RWPE2 (cell line): ENCODE data around the gene GPR15.

Experiments used
- ATAC-seq: fragments of 200-7000 bp; cut with Tn5 transposase; 3 replicates; pipeline ENCODE4 v1.9.1; 2021; ENCODE audit warnings: low read depth
- DNase-seq: peaks from one replicate; pipeline ENCODE4 v3.0.0-alpha.2; 2020; ENCODE audit warnings: low spot score
- H3K27ac ChIP-seq: fragments of 450-650 bp; 2 replicates; pipeline ENCODE4 v1.5.1; 2017; ENCODE audit warnings: mild to moderate bottlenecking; ENCODE audit not compliant: poor library complexity, severe bottlenecking
- H3K27me3 ChIP-seq: fragments of 250-450 bp; sonication (Bioruptor Pico); 2 replicates; pipeline ENCODE4 v1.5.1; 2021; ENCODE audit warnings: mild to moderate bottlenecking, moderate library complexity; ENCODE audit not compliant: insufficient read depth, poor library complexity, severe bottlenecking
- H3K36me3 ChIP-seq: fragments of 250-450 bp; sonication (Bioruptor Pico); 2 replicates; pipeline ENCODE4 v1.5.1; 2020; ENCODE audit warnings: low read depth, mild to moderate bottlenecking, moderate library complexity
- H3K4me1 ChIP-seq: fragments of 250-450 bp; sonication (Bioruptor Pico); 2 replicates; pipeline ENCODE4 v1.5.1; 2021; ENCODE audit warnings: mild to moderate bottlenecking, moderate library complexity; ENCODE audit not compliant: insufficient read depth, poor library complexity, severe bottlenecking
- H3K4me3 ChIP-seq: fragments of 250-450 bp; sonication (Bioruptor Pico); 2 replicates; pipeline ENCODE4 v1.5.1; 2021; ENCODE audit warnings: mild to moderate bottlenecking, moderate library complexity; ENCODE audit not compliant: severe bottlenecking
- H3K9me3 ChIP-seq: fragments of 250-450 bp; sonication (Bioruptor Pico); 2 replicates; pipeline ENCODE4 v1.5.1; 2021; ENCODE audit warnings: mild to moderate bottlenecking, moderate library complexity; ENCODE audit not compliant: severe bottlenecking
- CTCF ChIP-seq: fragments of 450-650 bp; IDR thresholded peaks from one replicate; pipeline ENCODE4 v1.5.1; 2017; ENCODE audit warnings: mild to moderate bottlenecking, moderate library complexity; ENCODE audit not compliant: poor library complexity, severe bottlenecking

GPR15 gene

GRCh38 chr3:98550833-98551232 is 19.1 kb downstream of the GPR15 start:
- H3K4me1 ChIP-seq = no peaks in the 10 kb centered on the region
- H3K9me3 ChIP-seq = no peaks in the 10 kb centered on the region
- ATAC-seq (no peak), DNase-seq (no peak)
- no peaks in the 10 kb centered on the region for H3K36me3 ChIP-seq
- no peaks in the 10 kb centered on the region for H3K27me3 ChIP-seq
- H3K27ac ChIP-seq = no peak overlapping the region
- no peak overlapping the region for H3K4me3 ChIP-seq
- TF ChIP-seq CTCF = no peak

- Histone ChIP-seq H3K27ac (no peak overlapping the region), H3K4me1 (no peaks in the 10 kb centered on the region), H3K4me3 (no peak overlapping the region), H3K9me3 (no peaks in the 10 kb centered on the region), H3K36me3 (no peaks in the 10 kb centered on the region), H3K27me3 (no peaks in the 10 kb centered on the region)
- ATAC-seq (no peak), DNase-seq (no peak)
- no peak for TF ChIP-seq CTCF
These were observed 19.5 kb downstream of the GPR15 start for GRCh38 chr3:98551236-98551635.

- Histone ChIP-seq H3K4me3 (no peak overlapping the region), H3K4me1 (no peaks in the 10 kb centered on the region), H3K27ac (no peak overlapping the region), H3K27me3 (no peaks in the 10 kb centered on the region), H3K36me3 (no peaks in the 10 kb centered on the region), H3K9me3 (no peaks in the 10 kb centered on the region)
- no peak for DNase-seq
- no peak for ATAC-seq
- no peak for TF ChIP-seq CTCF
These were observed 20.0 kb downstream of the GPR15 start for GRCh38 chr3:98551754-98552153.

- TF ChIP-seq CTCF = no peak
- ATAC-seq = no peak
- no peaks in the 10 kb centered on the region for H3K9me3 ChIP-seq
- H3K4me1 ChIP-seq = no peaks in the 10 kb centered on the region
- no peaks in the 10 kb centered on the region for H3K27me3 ChIP-seq
- no peak for DNase-seq
- H3K4me3 ChIP-seq = no peak overlapping the region
- H3K27ac ChIP-seq = no peak overlapping the region
- no peaks in the 10 kb centered on the region for H3K36me3 ChIP-seq
These were observed 20.6 kb downstream of the GPR15 start for GRCh38 chr3:98552232-98553020.

- Histone ChIP-seq H3K4me3 (no peak overlapping the region), H3K27me3 (no peaks in the 10 kb centered on the region), H3K36me3 (no peaks in the 10 kb centered on the region), H3K4me1 (no peaks in the 10 kb centered on the region), H3K9me3 (no peaks in the 10 kb centered on the region), H3K27ac (no peak overlapping the region)
- DNase-seq (no peak), ATAC-seq (no peak)
- TF ChIP-seq CTCF = no peak
These were observed 21.3 kb downstream of the GPR15 start for GRCh38 chr3:98553021-98553563.
